Measurements from ENCODE around the gene ABCA7.

- TF ChIP-seq CTCF (IDR thresholded peaks at IDR 0.05) = no peak
- TF ChIP-seq NR3C1 (CRISPR knock-in tag; conservative IDR thresholded peaks at IDR 0.05; ENCODE audit: low read depth) = no peak
Measured at GRCh38 chr19:1060689-1061088, 20.8 kb downstream of the ABCA7 start.
